AG08395 (cell line): ENCODE data around the gene EHD2.
"Not testable (repeated sequence)": the region's sequence is repeated elsewhere in the genome, so short reads cannot be mapped to it uniquely, and the experiment has no call there.

Experiments used
- DNase-seq: peaks from one replicate; pipeline ENCODE4 v3.0.0; 2012; ENCODE audit warnings: mixed read lengths, low spot score

EHD2 gene

GRCh38 chr19:47713046-47714021 is at the start of gene EHD2:
Gene EHD2 (plus strand): TSS chr19:47713422. CDS start chr19:47716613, 3,191 bp downstream.
- DNase-seq: peak; percentile 91

DNA sequence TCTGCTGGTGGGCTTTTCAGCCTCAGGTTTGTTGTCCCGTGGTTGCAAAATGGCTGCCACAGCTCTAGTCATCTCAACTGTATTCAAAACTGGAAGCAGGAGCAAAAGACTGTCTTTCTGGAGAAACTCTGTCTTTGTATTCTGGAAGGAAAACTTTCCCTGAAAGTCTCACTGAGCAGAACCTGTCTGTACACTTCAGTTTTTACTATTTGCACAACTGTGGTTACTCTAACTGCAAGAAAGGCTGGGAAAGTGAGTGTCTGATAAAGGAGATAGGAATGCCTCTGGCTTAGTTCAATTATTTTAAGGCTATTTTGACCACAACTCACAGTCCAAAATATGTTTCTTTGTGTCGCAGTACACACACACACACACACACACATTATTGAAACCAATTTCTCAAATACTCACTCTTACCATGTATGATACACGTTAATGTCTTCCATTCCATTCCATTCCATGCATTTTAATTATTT is 49.7 kb upstream of the EHD2 start:
- peak; percentile 80 for DNase-seq

DNA sequence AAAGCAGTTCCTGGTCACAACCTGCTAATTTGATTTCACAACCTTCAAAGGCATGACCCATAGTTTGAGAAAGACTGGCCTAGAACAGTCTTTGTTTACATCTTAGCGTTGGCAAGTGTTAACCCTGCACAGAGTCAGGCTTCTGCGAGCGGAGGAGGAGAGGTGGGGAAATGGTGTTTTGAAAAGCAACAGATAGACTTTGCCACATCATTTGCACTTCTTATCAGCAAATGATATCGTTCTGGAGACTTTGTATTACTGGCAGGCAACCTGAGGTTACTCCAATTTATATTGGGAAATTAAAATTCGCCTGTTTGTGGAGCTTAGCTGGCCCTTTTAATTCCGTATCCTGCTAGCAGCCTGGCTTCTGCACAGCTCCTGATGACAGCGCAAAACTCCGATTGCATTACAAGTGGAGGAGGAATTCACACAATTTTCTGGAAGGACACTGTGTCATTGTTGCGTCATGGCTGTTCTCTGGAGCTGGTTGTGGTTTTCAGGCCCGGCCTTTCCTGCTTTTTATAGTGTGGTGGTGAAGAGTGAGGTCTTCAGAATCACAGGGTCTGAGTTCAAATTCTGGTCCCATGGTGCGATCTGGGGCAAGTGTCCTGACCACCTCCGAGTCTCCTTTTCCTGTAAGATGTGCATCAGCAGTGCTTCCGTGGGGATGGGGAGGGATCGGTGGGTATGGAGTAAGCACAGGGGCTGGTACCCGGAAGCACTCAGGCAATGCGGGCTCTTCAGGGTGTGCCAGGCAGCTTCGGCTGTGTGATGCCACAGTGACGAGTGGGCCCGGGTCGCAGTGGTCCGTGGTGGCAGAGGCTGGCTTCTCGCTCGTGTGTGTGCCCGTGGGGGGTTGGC is 49.1 kb upstream of the EHD2 start:
- peak; percentile 94 for DNase-seq

- DNase-seq: not testable (repeated sequence)
Measured at GRCh38 chr19:47668556-47668955, 44.7 kb upstream of the EHD2 start.

DNA sequence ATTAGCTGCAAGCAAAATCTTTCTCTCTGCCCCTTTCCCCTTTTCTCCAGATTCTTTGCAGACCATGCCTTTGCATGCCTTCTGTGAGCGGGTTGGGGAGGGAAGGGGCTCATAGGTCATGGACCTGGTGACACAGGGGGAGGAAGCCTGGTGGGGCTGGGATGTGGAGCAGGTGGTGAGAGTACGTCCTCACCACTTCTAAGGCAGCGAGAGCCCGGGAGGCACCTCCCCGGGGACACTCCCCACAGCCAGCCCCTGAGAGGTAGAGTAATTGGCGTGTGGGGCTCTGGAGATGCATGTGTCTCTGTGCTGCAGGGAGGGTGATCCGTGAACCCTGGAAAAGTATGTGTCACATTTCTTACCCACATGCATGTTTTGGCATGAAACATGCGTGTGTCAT is 42.5 kb upstream of the EHD2 start:
- DNase-seq: no peak

- DNase-seq: no peak
Measured at GRCh38 chr19:47671499-47671898, 41.7 kb upstream of the EHD2 start.

DNA sequence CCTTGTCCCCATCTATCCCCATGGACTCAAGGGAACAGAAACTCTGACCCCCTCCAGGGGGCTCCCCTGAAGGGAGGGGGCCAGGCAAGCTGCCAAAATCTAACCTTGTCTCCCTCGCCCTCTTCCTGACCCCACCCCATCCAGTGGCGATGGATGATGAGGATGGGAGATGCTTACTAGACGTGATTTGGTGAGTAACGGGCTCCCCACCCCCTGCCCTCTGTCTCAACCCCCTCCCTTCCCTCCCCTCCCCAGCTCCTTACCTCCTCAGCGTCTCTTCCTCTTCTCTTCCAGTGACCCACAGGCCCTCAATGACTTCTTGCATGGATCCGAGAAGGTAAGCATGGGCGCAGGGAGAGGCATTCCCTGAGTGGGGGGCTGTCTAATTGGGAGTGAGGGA is 39.8 kb upstream of the EHD2 start:
- DNase-seq: no peak

DNA sequence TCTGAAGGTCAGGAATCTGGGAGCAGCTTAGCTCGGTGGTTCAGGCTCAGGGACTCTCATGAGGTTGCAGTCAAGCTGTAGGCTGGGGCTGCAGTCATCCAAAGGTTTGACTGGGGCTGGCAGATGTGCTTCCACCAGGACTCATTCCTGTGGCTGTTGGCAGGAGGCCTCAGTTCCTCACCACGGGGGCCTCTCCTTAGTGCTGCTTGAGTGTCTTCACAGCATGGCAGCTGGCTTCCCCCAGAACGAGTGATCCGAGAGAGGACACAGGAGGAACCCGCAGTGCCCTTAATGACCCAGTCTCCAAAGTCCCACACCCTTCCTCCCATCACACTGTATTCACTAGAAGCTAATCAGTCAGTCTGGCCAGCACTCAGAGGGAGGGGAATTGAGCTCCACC is 38.7 kb upstream of the EHD2 start:
- DNase-seq: no peak

DNA sequence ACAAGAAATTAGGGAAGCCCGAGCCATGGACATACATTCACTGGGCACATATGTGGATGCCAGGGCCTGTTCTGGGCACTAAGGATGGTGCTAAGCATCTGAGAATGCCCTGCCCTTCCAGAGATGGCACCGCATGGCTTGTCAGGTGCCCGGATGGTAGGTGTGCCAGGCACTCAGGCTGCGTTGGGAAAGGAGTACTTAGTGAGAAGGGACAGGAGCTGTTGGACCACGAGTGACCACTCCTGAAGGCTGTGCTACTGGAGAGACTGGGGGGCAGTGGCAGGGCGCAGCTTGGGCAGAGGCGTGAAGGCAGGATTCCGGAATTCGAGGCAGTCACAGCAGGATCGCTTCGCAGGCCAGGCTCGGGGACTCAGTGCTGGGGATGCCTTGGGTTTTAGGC is 38.0 kb upstream of the EHD2 start:
- DNase-seq: no peak

DNA sequence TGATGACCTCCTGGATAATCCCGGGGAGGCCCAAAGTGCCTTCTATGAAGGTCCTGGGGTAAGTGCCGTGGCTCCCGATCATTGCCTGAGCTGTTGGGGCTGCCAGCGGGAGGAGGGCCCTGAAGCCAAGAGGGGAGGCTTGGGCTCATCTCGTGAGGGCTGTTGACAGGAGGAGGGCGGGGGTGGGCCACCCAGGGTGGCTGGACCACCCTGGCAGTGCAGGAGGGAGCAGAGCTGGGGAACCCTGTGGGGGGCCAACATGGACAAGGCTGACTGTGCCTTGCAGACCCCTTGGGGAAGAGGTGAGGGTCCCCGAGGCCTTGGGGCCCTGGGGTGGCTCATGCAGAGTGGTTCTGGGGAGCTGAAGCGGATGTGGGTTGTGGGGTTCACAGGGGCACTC is 37.4 kb upstream of the EHD2 start:
- DNase-seq: no peak

- no peak for DNase-seq
Measured at GRCh38 chr19:47676811-47677210, 36.4 kb upstream of the EHD2 start.

- no peak for DNase-seq
Measured at GRCh38 chr19:47679251-47679900, 33.8 kb upstream of the EHD2 start.

DNA sequence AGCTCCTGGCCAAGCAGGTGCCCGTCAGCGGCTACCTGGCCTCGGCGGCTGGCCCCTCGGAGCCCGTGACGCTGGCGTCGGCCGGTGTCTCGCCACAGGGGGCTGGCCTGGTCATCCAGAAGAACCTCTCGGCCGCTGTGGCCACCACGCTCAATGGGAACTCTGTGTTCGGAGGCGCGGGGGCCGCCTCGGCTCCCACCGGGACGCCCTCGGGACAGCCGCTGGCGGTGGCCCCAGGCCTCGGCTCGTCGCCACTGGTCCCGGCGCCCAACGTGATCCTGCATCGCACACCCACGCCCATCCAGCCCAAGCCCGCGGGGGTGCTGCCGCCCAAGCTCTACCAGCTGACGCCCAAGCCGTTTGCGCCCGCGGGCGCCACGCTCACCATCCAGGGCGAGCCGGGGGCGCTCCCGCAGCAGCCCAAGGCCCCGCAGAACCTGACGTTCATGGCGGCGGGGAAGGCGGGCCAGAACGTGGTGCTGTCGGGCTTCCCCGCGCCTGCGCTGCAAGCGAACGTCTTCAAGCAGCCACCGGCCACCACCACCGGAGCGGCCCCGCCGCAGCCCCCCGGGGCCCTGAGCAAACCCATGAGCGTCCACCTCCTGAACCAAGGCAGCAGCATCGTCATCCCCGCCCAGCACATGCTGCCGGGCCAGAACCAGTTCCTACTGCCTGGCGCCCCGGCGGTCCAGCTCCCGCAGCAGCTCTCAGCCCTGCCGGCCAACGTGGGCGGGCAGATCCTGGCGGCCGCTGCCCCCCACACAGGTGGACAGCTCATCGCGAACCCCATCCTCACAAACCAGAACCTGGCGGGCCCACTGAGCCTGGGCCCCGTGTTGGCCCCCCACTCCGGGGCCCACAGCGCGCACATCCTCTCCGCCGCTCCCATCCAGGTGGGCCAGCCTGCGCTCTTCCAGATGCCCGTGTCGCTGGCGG is 33.0 kb upstream of the EHD2 start:
- DNase-seq: no peak

- DNase-seq: no peak
Measured at GRCh38 chr19:47680858-47681332, 32.3 kb upstream of the EHD2 start.

- no peak for DNase-seq
Measured at GRCh38 chr19:47681388-47681787, 31.8 kb upstream of the EHD2 start.

DNA sequence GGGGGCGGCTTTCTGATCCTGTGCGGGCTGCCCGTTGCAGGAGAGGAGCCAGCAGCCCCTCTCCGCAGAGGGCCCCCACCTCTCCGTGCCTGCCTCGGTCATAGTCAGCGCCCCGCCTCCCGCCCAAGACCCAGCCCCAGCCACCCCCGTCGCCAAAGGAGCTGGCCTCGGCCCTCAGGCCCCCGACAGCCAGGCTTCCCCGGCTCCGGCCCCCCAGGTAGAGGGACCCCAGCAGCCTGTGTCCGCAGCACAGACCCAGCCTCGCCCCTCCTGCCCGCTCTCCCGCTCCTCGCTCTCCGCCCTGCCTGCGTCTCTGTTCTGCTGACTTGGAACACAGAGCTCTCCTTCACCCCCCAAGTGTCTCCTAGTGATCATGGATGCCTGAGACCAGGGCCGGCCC is 31.3 kb upstream of the EHD2 start:
- DNase-seq: no peak

DNA sequence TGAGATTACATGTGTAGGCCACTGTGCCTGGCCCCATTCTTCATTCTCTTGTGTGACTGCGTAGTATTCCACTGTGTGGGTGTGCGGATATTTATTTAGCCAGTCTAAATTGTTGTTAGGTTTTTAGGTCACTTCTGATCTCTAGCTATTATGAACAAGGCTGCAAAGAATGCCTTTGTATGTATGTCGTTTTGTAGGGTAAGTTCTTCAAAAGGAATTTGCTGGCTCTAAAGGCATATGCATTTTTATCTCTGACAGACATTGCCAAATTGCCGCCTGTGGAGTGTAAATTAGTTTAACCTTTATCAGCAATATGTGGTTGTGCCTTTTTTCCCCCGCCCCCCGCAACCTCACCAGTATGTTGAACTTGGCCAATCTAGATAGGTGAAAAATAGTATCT is 30.3 kb upstream of the EHD2 start:
- DNase-seq: no peak

- no peak for DNase-seq
Measured at GRCh38 chr19:47686679-47687450, 26.4 kb upstream of the EHD2 start.

DNA sequence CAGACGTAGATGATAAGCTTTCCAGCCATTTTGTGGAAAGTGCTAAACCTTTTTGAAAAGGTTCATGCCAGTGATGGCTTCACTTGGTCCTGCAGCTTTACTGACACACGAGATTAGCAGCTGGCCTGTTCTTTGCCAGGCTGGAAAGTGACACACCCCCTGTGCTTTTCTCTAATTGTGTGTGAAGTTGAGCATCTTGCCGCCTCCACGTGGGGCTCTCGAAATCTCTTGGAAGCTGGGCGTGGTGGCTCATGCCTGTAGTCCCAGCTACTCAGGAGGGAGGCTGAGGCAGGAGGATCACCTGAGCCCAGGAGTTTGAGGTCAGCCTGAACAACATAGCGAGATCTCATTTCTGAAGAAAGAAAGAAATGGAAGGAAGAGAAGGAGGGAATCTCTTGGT is 25.3 kb upstream of the EHD2 start:
- no peak for DNase-seq

DNA sequence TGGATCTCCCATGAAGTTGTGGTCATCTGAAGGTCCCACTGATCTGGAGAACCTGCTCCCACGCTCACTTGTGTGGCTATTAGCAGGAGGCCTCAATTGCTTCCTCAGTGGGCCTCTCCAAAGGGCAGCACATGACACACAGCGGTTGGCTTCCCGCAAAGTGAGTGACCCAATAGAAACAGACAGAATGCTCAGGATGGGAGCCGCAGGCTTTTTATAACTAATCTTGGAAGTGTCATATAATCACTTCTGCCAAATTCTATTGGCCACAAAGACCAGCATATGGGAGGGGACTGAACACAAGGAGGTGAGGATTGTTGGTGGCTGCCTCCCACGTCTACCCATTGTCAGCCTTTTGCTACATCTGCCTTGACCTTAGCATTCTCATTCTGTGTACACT is 22.1 kb upstream of the EHD2 start:
- DNase-seq: no peak
